Gastroesophageal sphincter (tissue), 3 donors: ENCODE results near the gene VSTM2L.

ENCODE experiments used
- CTCF ChIP-seq, 4 experiments: fragments of 200-600 bp in 2 of 4; fragments of 450-650 bp in 2 of 4; sonication (generic) in 1 of 4; IDR thresholded peaks; one replicate each; pipeline ENCODE4 v1.5.1; 2017 to 2019; ENCODE audit warnings: antibody characterized with exemption in 4 of 4, mild to moderate bottlenecking in 2 of 4, moderate library complexity in 2 of 4
- EP300 ChIP-seq: sonication (generic); formaldehyde crosslinking; IDR thresholded peaks from one replicate; pipeline ENCODE4 v1.6.1; 2017; ENCODE audit warnings: antibody characterized with exemption, mild to moderate bottlenecking
- POLR2A ChIP-seq, 2 donors: fragments of 450-650 bp; IDR thresholded peaks; one replicate each; pipeline ENCODE4 v1.6.1; 2017; ENCODE audit warnings: antibody characterized with exemption in 2 of 2, mild to moderate bottlenecking in 2 of 2, moderate library complexity in 1 of 2
- POLR2AphosphoS5 ChIP-seq: sonication (generic); formaldehyde crosslinking; IDR thresholded peaks from one replicate; pipeline ENCODE4 v1.6.1; 2017; ENCODE audit warnings: antibody characterized with exemption

- TF ChIP-seq CTCF (IDR thresholded peaks at IDR 0.05) (no peak), POLR2A (IDR thresholded peaks at IDR 0.05) (no peak), POLR2AphosphoS5 (no peak), EP300 (no peak)
Measured at GRCh38 chr20:37913567-37914366, 10.8 kb downstream of the VSTM2L start.
